Stimulated activated CD4-positive, alpha-beta T cell treated with anti-CD3 and anti-CD28 coated beads, Interleukin-1b, Interleukin-23, amount 100 ng/mL, for 4 hours (primary cell): ENCODE measurements around the gene CCDC194.
A peak's percentile ranks its signal among the peaks of the same experiment; 100 is the strongest.
"Not testable (repeated sequence)": the region's sequence is repeated elsewhere in the genome, so short reads cannot be mapped to it uniquely, and the experiment has no call there.

Experiments used
- DNase-seq, 2 donors: peaks; one replicate each; pipeline ENCODE4 v3.0.0-alpha.2; 2020; ENCODE audit warnings: low read depth in 2 of 2

Gene CCDC194

GRCh38 chr19:17370026-17370587 lies 23.9 kb downstream of the CCDC194 start:
- DNase-seq = no peak

- DNase-seq = no peak
Measured at GRCh38 chr19:17365361-17365760, 28.6 kb downstream of the CCDC194 start.

GRCh38 chr19:17363852-17364605 lies 30.0 kb downstream of the CCDC194 start:
- not testable (repeated sequence) for DNase-seq

- no peak for DNase-seq
Measured at GRCh38 chr19:17359905-17360800, 33.8 kb downstream of the CCDC194 start.

- no peak for DNase-seq
Measured at GRCh38 chr19:17358395-17358794, 35.6 kb downstream of the CCDC194 start.

GRCh38 chr19:17357724-17358123 lies 36.3 kb downstream of the CCDC194 start:
- no peak for DNase-seq

GRCh38 chr19:17357078-17357666 lies 36.8 kb downstream of the CCDC194 start:
- no peak for DNase-seq

- DNase-seq = no peak
Measured at GRCh38 chr19:17353386-17353785, 40.6 kb downstream of the CCDC194 start.

- no peak for DNase-seq
Measured at GRCh38 chr19:17352608-17353280, 41.3 kb downstream of the CCDC194 start.

GRCh38 chr19:17351815-17352435 lies 42.1 kb downstream of the CCDC194 start:
- DNase-seq = no peak

GRCh38 chr19:17348700-17349099 lies 45.3 kb downstream of the CCDC194 start:
- DNase-seq = no peak

- DNase-seq = no peak
Measured at GRCh38 chr19:17347877-17348276, 46.1 kb downstream of the CCDC194 start.

- DNase-seq = no peak
Measured at GRCh38 chr19:17347361-17347760, 46.6 kb downstream of the CCDC194 start.

- peak; percentile 78 for DNase-seq
Measured at GRCh38 chr19:17346109-17346671, 47.8 kb downstream of the CCDC194 start.

GRCh38 chr19:17341845-17342244 lies 52.2 kb downstream of the CCDC194 start:
- no peak for DNase-seq

- DNase-seq = no peak
Measured at GRCh38 chr19:17341386-17341785, 52.6 kb downstream of the CCDC194 start.

- no peak for DNase-seq
Measured at GRCh38 chr19:17340871-17341357, 53.1 kb downstream of the CCDC194 start.
